ENCODE results near the gene SLN. TPM values are rescaled to one million over a fixed set of nuclear protein-coding genes. Genes with fewer than 3 reads are reported as not detected.

Gene SLN
- total RNA-seq, 2 experiments from 2014 or later = not detected

DNA sequence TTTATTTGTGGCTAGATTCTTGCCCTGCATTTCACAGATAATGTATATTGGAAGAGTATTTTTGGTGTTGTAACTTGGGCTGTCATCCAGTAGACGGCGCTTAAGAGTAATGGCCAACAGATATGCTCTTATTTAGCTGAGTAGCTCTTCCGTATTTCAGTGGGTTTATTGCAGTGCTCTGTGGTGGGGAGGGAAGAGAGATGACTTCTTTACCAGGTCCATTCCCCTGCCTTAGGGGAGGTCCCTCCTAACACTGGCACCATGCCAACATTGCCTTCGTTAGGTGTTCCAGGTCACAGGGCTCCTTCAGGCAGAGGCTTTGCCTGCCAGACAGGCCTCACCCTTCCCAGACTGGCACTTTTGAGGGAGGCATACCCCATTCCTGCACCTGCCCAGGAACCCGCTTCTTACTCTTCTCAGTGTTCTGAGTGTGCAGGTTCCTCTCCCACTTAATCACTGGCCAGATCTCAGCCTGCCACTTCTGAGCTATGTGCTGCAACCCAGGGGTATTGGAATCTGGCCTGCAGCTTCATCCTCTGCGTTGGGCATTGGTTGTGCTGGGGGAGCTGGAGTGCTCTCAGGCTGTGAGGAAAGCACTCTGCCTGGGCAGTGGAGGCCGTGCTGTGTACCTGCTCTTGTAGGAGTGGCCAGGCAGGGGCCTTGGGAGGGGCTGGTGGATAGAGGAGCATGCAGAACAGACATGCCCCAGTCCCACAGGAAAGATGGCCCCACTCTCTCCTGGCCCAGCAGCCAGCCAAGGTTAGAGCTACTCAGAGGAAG, 29.4 kb upstream of the SLN start:
- POLR2A ChIA-PET = no interaction called here
- Mint-ChIP-seq H3K9me3 (ENCODE audit: insufficient read depth) (no peaks in the 10 kb centered on the region), H3K4me3 (no peak overlapping the region), H3K4me1 (ENCODE audit: low read depth) (no peaks in the 10 kb centered on the region), H3K27me3 (ENCODE audit: low read depth) (peaks cover 19% of the 10 kb centered on the region), H3K36me3 (ENCODE audit: low read depth) (no peaks in the 10 kb centered on the region), H3K27ac (no peak overlapping the region)
- CTCF ChIA-PET = interaction anchor here (0.7 to 2.6 kb wide), 10 partner anchors 10 to 195 kb away, joined by 3 to 15 read pairs (median 4); no protein-coding TSS in a partner anchor
- peak; percentile 38 for DNase-seq
- ATAC-seq = peak; percentile 58

GRCh38 chr11:107740271-107740670, 28.4 kb upstream of the SLN start:
- POLR2A ChIA-PET = no interaction called here
- no peak overlapping the region for H3K27ac Mint-ChIP-seq

GRCh38 chr11:107736546-107736945, 24.7 kb upstream of the SLN start:
- Mint-ChIP-seq H3K36me3 (ENCODE audit: low read depth) (no peaks in the 10 kb centered on the region), H3K4me1 (ENCODE audit: low read depth) (no peaks in the 10 kb centered on the region), H3K9me3 (ENCODE audit: insufficient read depth) (no peaks in the 10 kb centered on the region), H3K4me3 (no peak overlapping the region), H3K27me3 (ENCODE audit: low read depth) (peaks cover 23% of the 10 kb centered on the region), H3K27ac (no peak overlapping the region)
- ChIA-PET POLR2A (no interaction called here), CTCF (no interaction called here)
- DNase-seq (no peak), ATAC-seq (no peak)

More at GRCh38 chr11:107740271-107740670, 28.4 kb upstream of the SLN start:
- Mint-ChIP-seq H3K4me3 (no peak overlapping the region), H3K4me1 (ENCODE audit: low read depth) (no peaks in the 10 kb centered on the region), H3K36me3 (ENCODE audit: low read depth) (no peaks in the 10 kb centered on the region), H3K9me3 (ENCODE audit: insufficient read depth) (no peaks in the 10 kb centered on the region), H3K27me3 (ENCODE audit: low read depth) (peaks cover 24% of the 10 kb centered on the region)
- ATAC-seq = no peak
- CTCF ChIA-PET = interaction anchor here (0.7 to 2.6 kb wide), 8 partner anchors 9 to 194 kb away, joined by 3 to 15 read pairs (median 4); no protein-coding TSS in a partner anchor
- DNase-seq = no peak

GRCh38 chr11:107733518-107733917, 21.7 kb upstream of the SLN start:
- H3K27me3 Mint-ChIP-seq (ENCODE audit: low read depth) = peaks cover 19% of the 10 kb centered on the region
- H3K4me1 Mint-ChIP-seq (ENCODE audit: low read depth) = no peaks in the 10 kb centered on the region
- ChIA-PET CTCF (no interaction called here), POLR2A (no interaction called here)
- ATAC-seq (no peak), DNase-seq (no peak)
- no peak overlapping the region for H3K4me3 Mint-ChIP-seq
- no peaks in the 10 kb centered on the region for H3K9me3 Mint-ChIP-seq (ENCODE audit: insufficient read depth)
- H3K36me3 Mint-ChIP-seq (ENCODE audit: low read depth) = no peaks in the 10 kb centered on the region
- no peak overlapping the region for H3K27ac Mint-ChIP-seq

DNA sequence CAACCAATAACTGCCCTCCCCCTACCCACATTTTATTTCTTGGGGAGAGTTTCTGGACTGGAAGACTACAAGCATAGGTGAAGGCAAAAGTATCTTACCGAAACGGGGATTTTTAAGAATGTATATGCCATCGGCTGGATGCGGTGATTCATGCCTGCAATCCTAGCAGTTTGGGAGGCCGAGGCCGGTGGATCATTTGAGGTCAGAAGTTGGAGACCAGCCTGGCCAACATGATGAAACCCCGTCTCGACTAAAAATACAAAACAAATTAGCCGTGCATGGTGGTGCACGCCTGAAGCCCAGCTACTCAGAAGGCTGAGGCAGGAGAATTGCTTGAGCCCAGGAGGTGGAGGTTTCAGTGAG, 20.8 kb upstream of the SLN start:
- H3K4me3 Mint-ChIP-seq = no peak overlapping the region
- H3K27me3 Mint-ChIP-seq (ENCODE audit: low read depth) = peaks cover 19% of the 10 kb centered on the region
- POLR2A ChIA-PET = no interaction called here
- H3K36me3 Mint-ChIP-seq (ENCODE audit: low read depth) = no peaks in the 10 kb centered on the region
- ATAC-seq (no peak), DNase-seq (no peak)
- H3K9me3 Mint-ChIP-seq (ENCODE audit: insufficient read depth) = no peaks in the 10 kb centered on the region
- no peak overlapping the region for H3K27ac Mint-ChIP-seq
- H3K4me1 Mint-ChIP-seq (ENCODE audit: low read depth) = no peaks in the 10 kb centered on the region
- CTCF ChIA-PET = no interaction called here

- H3K4me3 Mint-ChIP-seq = no peak overlapping the region
- no peaks in the 10 kb centered on the region for H3K36me3 Mint-ChIP-seq (ENCODE audit: low read depth)
- CTCF ChIA-PET = interaction anchor here (1.4 kb wide), 1 partner anchor 8 kb away, joined by 5 read pairs; no protein-coding TSS in a partner anchor
- no peak for ATAC-seq
- peaks cover 19% of the 10 kb centered on the region for H3K27me3 Mint-ChIP-seq (ENCODE audit: low read depth)
- POLR2A ChIA-PET = no interaction called here
- H3K9me3 Mint-ChIP-seq (ENCODE audit: insufficient read depth) = no peaks in the 10 kb centered on the region
- H3K4me1 Mint-ChIP-seq (ENCODE audit: low read depth) = no peaks in the 10 kb centered on the region
- no peak overlapping the region for H3K27ac Mint-ChIP-seq
- no peak for DNase-seq
Observed at GRCh38 chr11:107731941-107732688, 20.3 kb upstream of the SLN start.

- Mint-ChIP-seq H3K27me3 (ENCODE audit: low read depth) (peaks cover 17% of the 10 kb centered on the region), H3K4me3 (no peak overlapping the region), H3K36me3 (ENCODE audit: low read depth) (no peaks in the 10 kb centered on the region), H3K27ac (no peak overlapping the region), H3K4me1 (ENCODE audit: low read depth) (no peaks in the 10 kb centered on the region), H3K9me3 (ENCODE audit: insufficient read depth) (no peaks in the 10 kb centered on the region)
- CTCF ChIA-PET = no interaction called here
- ATAC-seq = no peak
- no peak for DNase-seq
- POLR2A ChIA-PET = no interaction called here
Observed at GRCh38 chr11:107722662-107723061, 10.8 kb upstream of the SLN start.

- Mint-ChIP-seq H3K4me1 (ENCODE audit: low read depth) (no peaks in the 10 kb centered on the region), H3K36me3 (ENCODE audit: low read depth) (no peaks in the 10 kb centered on the region), H3K4me3 (no peak overlapping the region), H3K27me3 (ENCODE audit: low read depth) (peaks cover 14% of the 10 kb centered on the region), H3K9me3 (ENCODE audit: insufficient read depth) (no peaks in the 10 kb centered on the region), H3K27ac (no peak overlapping the region)
- ChIA-PET CTCF (no interaction called here), POLR2A (no interaction called here)
- DNase-seq = no peak
- ATAC-seq = no peak
Observed at GRCh38 chr11:107721207-107721606, 9.4 kb upstream of the SLN start.

GRCh38 chr11:107720303-107720774, 8.5 kb upstream of the SLN start:
- no peak overlapping the region for H3K4me3 Mint-ChIP-seq
- no peaks in the 10 kb centered on the region for H3K9me3 Mint-ChIP-seq (ENCODE audit: insufficient read depth)
- ATAC-seq = no peak
- ChIA-PET POLR2A (no interaction called here), CTCF (no interaction called here)
- H3K36me3 Mint-ChIP-seq (ENCODE audit: low read depth) = no peaks in the 10 kb centered on the region
- no peaks in the 10 kb centered on the region for H3K4me1 Mint-ChIP-seq (ENCODE audit: low read depth)
- peaks cover 12% of the 10 kb centered on the region for H3K27me3 Mint-ChIP-seq (ENCODE audit: low read depth)
- DNase-seq = no peak
- H3K27ac Mint-ChIP-seq = no peak overlapping the region

- Mint-ChIP-seq H3K9me3 (ENCODE audit: insufficient read depth) (no peaks in the 10 kb centered on the region), H3K36me3 (ENCODE audit: low read depth) (no peaks in the 10 kb centered on the region)
- POLR2A ChIA-PET = no interaction called here
Observed at GRCh38 chr11:107719557-107720302, 7.9 kb upstream of the SLN start.

GRCh38 chr11:107719073-107719472, 7.2 kb upstream of the SLN start:
- Mint-ChIP-seq H3K27me3 (ENCODE audit: low read depth) (peaks cover 11% of the 10 kb centered on the region), H3K9me3 (ENCODE audit: insufficient read depth) (no peaks in the 10 kb centered on the region), H3K4me3 (no peak overlapping the region), H3K27ac (no peak overlapping the region), H3K4me1 (ENCODE audit: low read depth) (no peaks in the 10 kb centered on the region), H3K36me3 (ENCODE audit: low read depth) (no peaks in the 10 kb centered on the region)
- POLR2A ChIA-PET = no interaction called here
- no peak for DNase-seq
- CTCF ChIA-PET = no interaction called here
- no peak for ATAC-seq

More at GRCh38 chr11:107719557-107720302, 7.9 kb upstream of the SLN start:
- Mint-ChIP-seq H3K27me3 (ENCODE audit: low read depth) (peaks cover 13% of the 10 kb centered on the region), H3K27ac (no peak overlapping the region), H3K4me1 (ENCODE audit: low read depth) (no peaks in the 10 kb centered on the region), H3K4me3 (no peak overlapping the region)
- ATAC-seq = no peak
- CTCF ChIA-PET = no interaction called here
- no peak for DNase-seq
